MM.1S (cell line): ENCODE results near the gene CPA3.

Experiments
- DNase-seq: peaks from one replicate; pipeline ENCODE4 v3.0.0-alpha.2; 2015
- H2AFZ ChIP-seq: fragments of 300-600 bp; sonication (generic); 2 replicates; pipeline ENCODE4 v1.6.0; 2016; ENCODE audit warnings: antibody characterized with exemption, low read length
- H3F3A ChIP-seq: fragments of 300-600 bp; sonication (generic); 2 replicates; pipeline ENCODE4 v1.6.1; 2016; ENCODE audit warnings: mild to moderate bottlenecking, antibody characterized with exemption, low read length, moderate library complexity, mixed read lengths; ENCODE audit not compliant: insufficient read depth
- H3K27ac ChIP-seq: fragments of 300-600 bp; sonication (generic); 2 replicates; pipeline ENCODE4 v1.5.1; 2016; ENCODE audit warnings: mild to moderate bottlenecking, low read length
- H3K27me3 ChIP-seq: fragments of 300-600 bp; sonication (generic); replicated peaks from 2 replicates; pipeline ENCODE4 v1.6.0; 2016; ENCODE audit warnings: low read length; ENCODE audit not compliant: insufficient read depth
- H3K36me3 ChIP-seq: fragments of 300-600 bp; sonication (generic); replicated peaks from 2 replicates; pipeline ENCODE4 v1.6.1; 2016; ENCODE audit warnings: mild to moderate bottlenecking, low read length, mixed read lengths; ENCODE audit not compliant: insufficient read depth
- H3K4me1 ChIP-seq: fragments of 300-600 bp; sonication (generic); 2 replicates; pipeline ENCODE4 v1.6.1; 2016; ENCODE audit warnings: low read length, mixed read lengths
- H3K4me2 ChIP-seq: fragments of 300-600 bp; sonication (generic); 2 replicates; pipeline ENCODE4 v1.6.0; 2016; ENCODE audit warnings: low read depth, low read length
- H3K4me3 ChIP-seq: fragments of 300-600 bp; sonication (generic); 2 replicates; pipeline ENCODE4 v1.5.1; 2016; ENCODE audit warnings: low read length, mixed read lengths
- H3K79me2 ChIP-seq: fragments of 300-600 bp; sonication (generic); 2 replicates; pipeline ENCODE4 v1.6.1; 2016; ENCODE audit warnings: mixed run types, low read length, mixed read lengths
- H3K9ac ChIP-seq: fragments of 300-600 bp; sonication (generic); 2 replicates; pipeline ENCODE4 v1.6.1; 2016; ENCODE audit warnings: low read length, mixed read lengths
- H3K9me2 ChIP-seq: fragments of 300-600 bp; sonication (generic); replicated peaks from 2 replicates; pipeline ENCODE4 v1.6.1; 2016; ENCODE audit warnings: mild to moderate bottlenecking, low read length, mixed read lengths; ENCODE audit not compliant: insufficient read depth
- H3K9me3 ChIP-seq: fragments of 300-600 bp; sonication (generic); replicated peaks from 2 replicates; pipeline ENCODE4 v1.6.1; 2016; ENCODE audit warnings: mild to moderate bottlenecking, low read length, mixed read lengths; ENCODE audit not compliant: insufficient read depth
- H4K20me1 ChIP-seq: fragments of 300-600 bp; sonication (generic); 2 replicates; pipeline ENCODE4 v1.6.1; 2016; ENCODE audit warnings: mild to moderate bottlenecking, low read length, moderate library complexity, mixed read lengths; ENCODE audit not compliant: insufficient read depth
- CTCF ChIP-seq: fragments of 300-600 bp; sonication (generic); IDR thresholded peaks from 2 replicates; pipeline ENCODE4 v1.5.1; 2016; ENCODE audit warnings: antibody characterized with exemption, low read length, mixed read lengths
- EZH2 ChIP-seq: fragments of 300-600 bp; sonication (generic); optimal IDR thresholded peaks from 2 replicates; pipeline ENCODE3; 2017; ENCODE audit warnings: low read depth, mild to moderate bottlenecking, antibody characterized with exemption, low read length, mixed read lengths
- EZH2phosphoT487 ChIP-seq: fragments of 300-600 bp; sonication (generic); IDR thresholded peaks from 2 replicates; pipeline ENCODE4 v1.6.1; 2018; ENCODE audit warnings: antibody characterized with exemption, low read length

The CPA3 gene

GRCh38 chr3:148816981-148817525, 48.0 kb upstream of the CPA3 start:
- H3F3A ChIP-seq, result no peaks in the 10 kb centered on the region
- H3K27ac ChIP-seq, result no peak overlapping the region
- no peak overlapping the region for H3K4me2 ChIP-seq
- no peaks in the 10 kb centered on the region for H3K9me3 ChIP-seq
- TF ChIP-seq CTCF, result no peak
- no peak for TF ChIP-seq EZH2
- no peak for TF ChIP-seq EZH2phosphoT487
- no peaks in the 10 kb centered on the region for H3K79me2 ChIP-seq
- H3K4me1 ChIP-seq, result no peaks in the 10 kb centered on the region
- no peak overlapping the region for H3K9ac ChIP-seq
- no peak for DNase-seq
- no peaks in the 10 kb centered on the region for H3K27me3 ChIP-seq
- H2AFZ ChIP-seq, result no peak overlapping the region
- no peaks in the 10 kb centered on the region for H4K20me1 ChIP-seq
- no peak overlapping the region for H3K4me3 ChIP-seq
- no peaks in the 10 kb centered on the region for H3K9me2 ChIP-seq
- H3K36me3 ChIP-seq, result no peaks in the 10 kb centered on the region

GRCh38 chr3:148820361-148821245, 44.5 kb upstream of the CPA3 start:
- DNase-seq, result no peak
- TF ChIP-seq CTCF, result no peak
- Histone ChIP-seq H3K4me2 (no peak overlapping the region), H3F3A (no peaks in the 10 kb centered on the region), H3K4me3 (no peak overlapping the region), H3K9me2 (no peaks in the 10 kb centered on the region), H3K79me2 (no peaks in the 10 kb centered on the region), H3K36me3 (no peaks in the 10 kb centered on the region), H4K20me1 (no peaks in the 10 kb centered on the region), H3K4me1 (no peaks in the 10 kb centered on the region), H2AFZ (no peak overlapping the region), H3K27me3 (no peaks in the 10 kb centered on the region), H3K9ac (no peak overlapping the region), H3K27ac (no peak overlapping the region), H3K9me3 (no peaks in the 10 kb centered on the region)

GRCh38 chr3:148823026-148823425, 42.1 kb upstream of the CPA3 start:
- Histone ChIP-seq H3K4me1 (no peaks in the 10 kb centered on the region), H4K20me1 (no peaks in the 10 kb centered on the region), H3K36me3 (no peaks in the 10 kb centered on the region), H3K4me3 (no peak overlapping the region), H3K27ac (no peak overlapping the region), H3K9me2 (no peaks in the 10 kb centered on the region), H3K9me3 (no peaks in the 10 kb centered on the region), H2AFZ (no peak overlapping the region), H3F3A (no peaks in the 10 kb centered on the region), H3K79me2 (no peaks in the 10 kb centered on the region), H3K27me3 (no peaks in the 10 kb centered on the region), H3K9ac (no peak overlapping the region), H3K4me2 (no peak overlapping the region)
- no peak for DNase-seq
- TF ChIP-seq CTCF (no peak), EZH2phosphoT487 (no peak), EZH2 (no peak)
